Nephron progenitor cell (in vitro differentiated cells): ENCODE measurements around the gene UBE3D.

Source experiments
- DNase-seq: peaks from one replicate; pipeline ENCODE4 v3.0.0; 2021
- H3K27ac Mint-ChIP-seq: 2 replicates; pipeline ENCODE4 v1.8.0; 2021; ENCODE audit warnings: mild to moderate bottlenecking, moderate library complexity, mixed read lengths
- H3K27me3 Mint-ChIP-seq: 2 replicates; pipeline ENCODE4 v1.8.0; 2021; ENCODE audit warnings: mild to moderate bottlenecking, low read depth, mixed read lengths; ENCODE audit not compliant: poor library complexity
- H3K36me3 Mint-ChIP-seq: 2 replicates; pipeline ENCODE4 v1.8.0; 2021; ENCODE audit warnings: low read depth, mixed read lengths
- H3K4me1 Mint-ChIP-seq: 2 replicates; pipeline ENCODE4 v1.8.0; 2021; ENCODE audit warnings: mixed read lengths
- H3K4me3 Mint-ChIP-seq: 2 replicates; pipeline ENCODE4 v1.8.0; 2021; ENCODE audit warnings: mild to moderate bottlenecking, moderate library complexity, mixed read lengths
- H3K9me3 Mint-ChIP-seq: 2 replicates; pipeline ENCODE4 v1.8.0; 2021; ENCODE audit warnings: mild to moderate bottlenecking, moderate library complexity, mixed read lengths
- CTCF ChIP-seq: fragments of 200-600 bp; sonication (generic); IDR thresholded peaks from 2 replicates; pipeline ENCODE4 v1.5.0; 2021; ENCODE audit warnings: antibody characterized with exemption

UBE3D gene

GRCh38 chr6:82996156-82996555 lies 69.5 kb downstream of the UBE3D start:
- no peak for DNase-seq
- no peaks in the 10 kb centered on the region for H3K9me3 Mint-ChIP-seq
- H3K27ac Mint-ChIP-seq = no peak overlapping the region
- H3K4me3 Mint-ChIP-seq = no peak overlapping the region
- no peak for TF ChIP-seq CTCF
- H3K27me3 Mint-ChIP-seq = no peaks in the 10 kb centered on the region
- peaks cover 10% of the 10 kb centered on the region for H3K4me1 Mint-ChIP-seq
- peaks cover 60% of the 10 kb centered on the region for H3K36me3 Mint-ChIP-seq

- Mint-ChIP-seq H3K4me3 (no peak overlapping the region), H3K9me3 (no peaks in the 10 kb centered on the region), H3K27me3 (no peaks in the 10 kb centered on the region), H3K36me3 (peaks cover 54% of the 10 kb centered on the region), H3K4me1 (peaks cover 18% of the 10 kb centered on the region), H3K27ac (peak overlapping the region; percentile 13)
- DNase-seq = no peak
- no peak for TF ChIP-seq CTCF
Measured at GRCh38 chr6:82995066-82995465, 70.6 kb downstream of the UBE3D start.

- no peak for DNase-seq
- no peaks in the 10 kb centered on the region for H3K9me3 Mint-ChIP-seq
- H3K27ac Mint-ChIP-seq = no peak overlapping the region
- H3K27me3 Mint-ChIP-seq = no peaks in the 10 kb centered on the region
- no peak for TF ChIP-seq CTCF
- H3K4me3 Mint-ChIP-seq = no peak overlapping the region
- peaks cover 33% of the 10 kb centered on the region for H3K4me1 Mint-ChIP-seq
- peaks cover 28% of the 10 kb centered on the region for H3K36me3 Mint-ChIP-seq
Measured at GRCh38 chr6:82989736-82990290, 75.8 kb downstream of the UBE3D start.

GRCh38 chr6:82988930-82989351 lies 76.7 kb downstream of the UBE3D start:
- no peak for TF ChIP-seq CTCF
- no peaks in the 10 kb centered on the region for H3K9me3 Mint-ChIP-seq
- no peaks in the 10 kb centered on the region for H3K27me3 Mint-ChIP-seq
- peaks cover 30% of the 10 kb centered on the region for H3K4me1 Mint-ChIP-seq
- no peak overlapping the region for H3K4me3 Mint-ChIP-seq
- peak overlapping the region; percentile 87 for H3K27ac Mint-ChIP-seq
- DNase-seq = peak; percentile 27
- peaks cover 20% of the 10 kb centered on the region for H3K36me3 Mint-ChIP-seq

- DNase-seq = no peak
- Mint-ChIP-seq H3K4me3 (no peak overlapping the region), H3K36me3 (peaks cover 10% of the 10 kb centered on the region), H3K27ac (no peak overlapping the region), H3K27me3 (no peaks in the 10 kb centered on the region), H3K4me1 (peaks cover 30% of the 10 kb centered on the region), H3K9me3 (no peaks in the 10 kb centered on the region)
- no peak for TF ChIP-seq CTCF
Measured at GRCh38 chr6:82987951-82988350, 77.7 kb downstream of the UBE3D start.

- Mint-ChIP-seq H3K36me3 (peaks cover 5% of the 10 kb centered on the region), H3K27ac (no peak overlapping the region), H3K27me3 (no peaks in the 10 kb centered on the region), H3K4me1 (peaks cover 30% of the 10 kb centered on the region), H3K4me3 (no peak overlapping the region), H3K9me3 (no peaks in the 10 kb centered on the region)
- no peak for DNase-seq
- TF ChIP-seq CTCF = no peak
Measured at GRCh38 chr6:82987416-82987815, 78.2 kb downstream of the UBE3D start.
